Activated CD4-positive, alpha-beta T cell treated with anti-CD3 and anti-CD28 coated beads, Interleukin-2, amount 50 U/mL, for 48 hours (primary cell): ENCODE data around the gene BCAM.
"Not testable (repeated sequence)": the region's sequence is repeated elsewhere in the genome, so short reads cannot be mapped to it uniquely, and the experiment has no call there.

Source experiments
- DNase-seq, 2 experiments: peaks; one replicate each; pipeline ENCODE4 v3.0.0-alpha.2; 2020

Gene BCAM

DNA sequence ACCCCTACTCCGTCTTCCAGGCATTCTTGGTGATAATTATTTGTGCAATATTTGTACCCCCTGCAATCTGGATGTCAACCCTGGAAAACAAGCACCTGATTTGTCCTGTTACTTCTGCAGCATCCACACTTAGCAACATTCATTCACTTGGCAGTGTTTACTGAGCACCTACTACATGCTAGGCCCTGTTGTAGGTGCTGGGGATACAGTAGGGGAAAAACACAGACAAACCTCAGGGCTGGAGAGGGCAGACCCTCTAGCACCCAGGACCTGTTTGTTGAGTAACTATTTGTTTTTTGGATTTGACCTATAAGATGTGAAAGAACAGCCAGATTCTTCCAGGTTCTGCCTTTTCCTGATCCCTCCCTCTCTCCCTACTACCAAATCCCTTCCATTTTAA lies 46.7 kb downstream of the BCAM start:
- DNase-seq, result no peak

DNA sequence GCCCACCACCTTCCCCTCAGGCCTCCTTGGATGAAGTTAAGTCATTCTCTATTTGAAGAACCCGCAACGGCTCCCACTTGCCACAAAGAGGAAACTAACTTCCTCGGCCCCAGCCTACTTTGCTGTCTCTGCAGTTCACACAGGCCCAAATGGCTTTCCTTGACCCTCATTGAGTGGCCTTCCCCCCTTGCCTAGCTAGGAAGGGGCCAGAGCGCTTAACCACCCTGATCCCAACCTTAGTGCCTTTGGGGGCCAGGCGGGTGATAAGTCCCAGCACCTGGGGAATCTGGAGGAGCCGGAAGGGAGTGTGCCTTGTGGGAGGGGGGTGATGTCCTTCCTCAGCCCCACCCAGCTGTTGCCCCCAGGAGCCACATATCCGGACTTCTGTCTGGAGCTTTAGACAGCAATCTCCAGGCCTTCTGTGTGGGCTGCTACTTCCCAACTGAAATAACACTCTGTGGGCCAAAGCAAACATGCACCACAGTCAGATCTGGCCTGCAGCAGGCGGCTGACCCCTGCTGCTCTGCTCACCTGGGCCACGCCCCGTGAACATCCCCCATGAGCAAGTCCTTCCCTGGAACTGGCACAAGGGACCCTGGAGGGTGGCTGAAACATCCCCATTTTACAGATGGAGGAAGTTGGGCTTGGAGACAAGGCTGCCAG lies 47.6 kb downstream of the BCAM start:
- DNase-seq, result no peak

- DNase-seq, result no peak
Measured at GRCh38 chr19:44857837-44858236, 48.9 kb downstream of the BCAM start.

GRCh38 chr19:44861576-44861975 lies 52.7 kb downstream of the BCAM start:
- DNase-seq, result not testable (repeated sequence)

GRCh38 chr19:44863990-44864389 lies 55.1 kb downstream of the BCAM start:
- DNase-seq, result no peak

DNA sequence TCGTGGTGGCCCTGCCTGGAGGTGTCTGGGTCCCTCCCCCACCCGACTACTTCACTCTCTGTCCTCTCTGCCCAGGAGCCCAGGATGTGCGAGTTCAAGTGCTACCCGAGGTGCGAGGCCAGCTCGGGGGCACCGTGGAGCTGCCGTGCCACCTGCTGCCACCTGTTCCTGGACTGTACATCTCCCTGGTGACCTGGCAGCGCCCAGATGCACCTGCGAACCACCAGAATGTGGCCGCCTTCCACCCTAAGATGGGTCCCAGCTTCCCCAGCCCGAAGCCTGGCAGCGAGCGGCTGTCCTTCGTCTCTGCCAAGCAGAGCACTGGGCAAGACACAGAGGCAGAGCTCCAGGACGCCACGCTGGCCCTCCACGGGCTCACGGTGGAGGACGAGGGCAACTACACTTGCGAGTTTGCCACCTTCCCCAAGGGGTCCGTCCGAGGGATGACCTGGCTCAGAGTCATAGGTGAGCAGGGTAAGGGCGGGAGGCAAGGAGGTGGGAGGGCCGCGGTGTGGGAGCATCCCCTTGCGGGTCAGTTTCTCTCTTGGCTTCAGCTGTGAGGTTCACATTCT lies 56.4 kb downstream of the BCAM start:
- DNase-seq, result no peak

DNA sequence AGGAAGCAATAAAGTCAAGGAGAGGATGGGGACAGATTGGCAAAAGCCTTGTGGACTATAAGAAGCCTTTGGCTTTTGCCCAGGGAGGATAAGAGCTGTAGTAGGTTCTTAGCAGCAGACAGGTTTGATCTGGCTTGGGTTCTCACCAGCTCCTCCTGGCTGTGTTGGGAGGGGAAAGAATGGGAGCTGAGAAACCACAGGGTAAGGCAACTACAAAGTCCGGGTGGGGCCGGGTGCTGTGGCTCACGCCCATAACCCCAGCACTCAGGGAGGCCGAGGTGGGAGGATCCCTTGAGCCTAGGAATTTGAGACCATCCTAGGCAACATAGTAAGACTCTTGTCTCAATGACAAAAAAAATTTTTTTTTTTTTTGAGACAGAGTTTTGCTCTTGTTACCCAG lies 57.8 kb downstream of the BCAM start:
- DNase-seq, result no peak

DNA sequence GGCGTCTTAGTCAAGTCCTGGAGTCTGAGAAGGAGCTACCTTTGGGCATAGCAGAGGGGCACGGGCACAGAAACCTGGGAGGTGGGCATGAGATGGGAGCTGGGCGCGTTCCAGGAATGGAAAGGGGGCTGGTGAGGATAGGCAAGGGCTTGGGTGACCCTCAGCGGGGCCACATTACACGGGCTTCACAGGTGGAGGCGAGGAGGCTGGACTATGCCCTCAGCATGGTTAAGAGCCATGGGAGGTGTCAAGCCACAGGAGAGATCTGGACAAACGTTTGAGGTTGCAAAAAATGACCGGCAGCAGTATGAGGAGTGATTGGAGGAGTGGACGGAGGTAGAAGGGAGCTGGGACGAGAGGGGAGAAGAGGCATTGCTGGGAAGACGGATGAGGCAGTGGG lies 58.7 kb downstream of the BCAM start:
- DNase-seq, result no peak

DNA sequence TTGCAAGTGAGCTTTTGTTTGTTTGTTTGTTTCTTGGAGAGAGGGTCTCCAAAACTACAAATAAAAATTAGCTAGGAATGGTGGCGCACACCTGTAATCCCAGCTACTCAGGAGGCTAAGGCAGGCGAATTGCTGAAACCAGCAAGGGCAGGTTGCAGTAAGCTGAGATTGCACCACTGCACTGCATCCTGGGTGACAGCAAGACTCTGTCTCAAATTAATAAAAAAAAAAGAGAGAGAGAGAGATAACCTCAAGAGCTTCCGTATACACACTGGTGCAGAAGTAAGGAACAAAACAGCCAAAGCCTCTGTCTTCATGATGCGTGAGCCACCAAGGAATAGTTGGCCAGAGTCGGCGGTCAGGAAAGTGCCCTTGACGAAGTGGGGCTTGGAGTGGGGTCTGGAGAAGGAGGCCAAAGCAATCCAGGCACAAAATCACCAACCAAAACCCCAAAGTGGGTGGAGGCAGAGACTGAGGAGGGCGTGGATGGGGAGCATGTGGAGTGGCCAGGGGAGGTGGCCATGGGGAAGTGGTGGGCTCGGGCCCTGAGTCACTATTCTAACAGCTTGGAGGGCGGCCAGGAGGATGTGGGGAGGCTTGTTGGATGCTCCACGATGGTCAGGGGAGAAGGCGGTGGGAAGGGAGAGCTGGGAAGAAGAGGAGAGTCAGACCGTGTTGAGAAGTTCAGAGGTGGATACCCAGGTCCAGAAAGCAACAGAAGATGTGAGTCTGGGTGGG lies 61.0 kb downstream of the BCAM start:
- DNase-seq, result no peak
